Panc1 (cell line): Measurements from ENCODE around the gene SGCA. TPM values are rescaled to one million over a fixed set of nuclear protein-coding genes. Genes with fewer than 3 reads are reported as not detected.
A peak's percentile ranks its signal among the peaks of the same experiment; 100 is the strongest.

Experiments used
- ATAC-seq: fragments of 200-7000 bp; cut with Tn5 transposase; 2 replicates; pipeline ENCODE4 v1.9.1; 2020; ENCODE audit warnings: mild to moderate bottlenecking, moderate library complexity
- BruUV-seq: library from RNA; stranded (reverse); fragments of 400-500 nt; replicated peaks from 2 replicates; lab custom pipeline; 2021; lab: Mats Ljungman, UMichigan
- CTCF ChIA-PET: fragments of 300-600 bp; sonication (Branson Sonifier 250); formaldehyde crosslinking; loops from one replicate; lab custom pipeline; 2022; ENCODE audit warnings: antibody characterized with exemption; lab: Charles Lee
- POLR2A ChIA-PET: fragments of 300-600 bp; sonication (Branson Sonifier 250); formaldehyde crosslinking; loops from one replicate; lab custom pipeline; 2022; ENCODE audit warnings: antibody characterized with exemption; lab: Charles Lee
- DNase-seq: peaks from one replicate; pipeline ENCODE4 v3.0.0-alpha.2; 2010; ENCODE audit warnings: low read depth, low spot score
- H3K27ac ChIP-seq: 2 replicates; pipeline ENCODE4 v1.5.1; 2011; ENCODE audit warnings: mild to moderate bottlenecking, low read length, inconsistent platforms
- H3K27me3 ChIP-seq: fragments of 200-500 bp; sonication (Bioruptor generic); 2 replicates; pipeline ENCODE4 v1.6.0; 2014; ENCODE audit warnings: low read length, inconsistent platforms; ENCODE audit not compliant: control insufficient read depth, insufficient read depth
- H3K36me3 ChIP-seq: fragments of 200-500 bp; sonication (Bioruptor generic); 2 replicates; pipeline ENCODE4 v1.5.1; 2014; ENCODE audit warnings: inconsistent platforms, mild to moderate bottlenecking, low read length, moderate library complexity; ENCODE audit not compliant: control insufficient read depth, insufficient read depth
- H3K4me1 ChIP-seq: 2 replicates; pipeline ENCODE4 v1.5.1; 2011; ENCODE audit warnings: inconsistent platforms, mild to moderate bottlenecking, low read length, moderate library complexity; ENCODE audit not compliant: control insufficient read depth, insufficient read depth
- H3K4me3 ChIP-seq, 2 experiments: 2 replicates each; pipeline ENCODE4 v1.5.1; 2011 to 2012; ENCODE audit warnings: low read depth in 2 of 2, low read length in 2 of 2, mild to moderate bottlenecking in 2 of 2, inconsistent platforms in 1 of 2, moderate library complexity in 1 of 2
- H3K9me3 ChIP-seq: fragments of 200-500 bp; sonication (Bioruptor generic); 2 replicates; pipeline ENCODE4 v1.5.1; 2014; ENCODE audit warnings: low read depth, mild to moderate bottlenecking, inconsistent platforms, low read length, moderate library complexity; ENCODE audit not compliant: control insufficient read depth, insufficient read depth
- CTCF ChIP-seq: fragments of 450-650 bp; IDR thresholded peaks from 2 replicates; pipeline ENCODE4 v1.5.1; 2017; ENCODE audit warnings: mild to moderate bottlenecking
- POLR2AphosphoS5 ChIP-seq: IDR thresholded peaks from 2 replicates; pipeline ENCODE4 v1.6.1; 2012; ENCODE audit warnings: mild to moderate bottlenecking, low read depth, low read length, moderate library complexity
- REST ChIP-seq, 2 experiments: IDR thresholded peaks; 2 replicates each; pipeline ENCODE4 v1.6.1; 2011 to 2012; ENCODE audit warnings: low read depth in 2 of 2, control low read depth in 1 of 2, low read length in 1 of 2, mild to moderate bottlenecking in 1 of 2, moderate library complexity in 1 of 2; ENCODE audit not compliant: insufficient read depth in 1 of 2
- SIN3A ChIP-seq: IDR thresholded peaks from 2 replicates; pipeline ENCODE4 v1.6.1; 2012; ENCODE audit warnings: low read depth, mild to moderate bottlenecking, low read length, moderate library complexity, borderline replicate concordance; ENCODE audit not compliant: insufficient read depth
- TCF7L2 ChIP-seq: IDR thresholded peaks from 2 replicates; pipeline ENCODE4 v1.6.1; 2011; ENCODE audit warnings: mild to moderate bottlenecking, low read depth, low read length, inconsistent platforms
- in situ Hi-C: cut with HindIII; loops from 2 replicates; pipeline ENCODE4 v1.10.0; 2016; ENCODE audit warnings: low sequenced_read_pairs, low pct_unique_long_range_greater_than_20kb
- intact Hi-C: fragments of 100-400 bp; cut with micrococcal nuclease; formaldehyde crosslinking; loops from one replicate; pipeline ENCODE4 v1.10.0; 2022; ENCODE audit not compliant: unreplicated experiment
- total RNA-seq: library from RNA; stranded (reverse); gene quantifications from one replicate; pipeline ENCODE4 v1.2.1, GENCODE V29; 2021; ENCODE audit not compliant: unreplicated experiment

Gene SGCA
- total RNA-seq, 1 experiment from 2014 or later = not detected

- ChIA-PET POLR2A (no interaction called here), CTCF (interaction anchor here (0.6 to 0.7 kb wide), 2 partner anchors 76 to 77 kb away, joined by 3 read pairs; no protein-coding TSS in a partner anchor)
- intact Hi-C loops = no loop called here
- in situ Hi-C loops = loop anchor here (5.0 kb wide), 1 partner anchor 48 kb away; no protein-coding TSS in a partner anchor
- peaks cover 9% of the 10 kb centered on the region; the same call in 1 of the 2 replicates for H3K4me1 ChIP-seq
- no peak overlapping the region for H3K4me3 ChIP-seq
- H3K9me3 ChIP-seq = no peaks in the 10 kb centered on the region
- no peak for TF ChIP-seq REST (IDR thresholded peaks at IDR 0.05; ENCODE audit: insufficient read depth in 1 of 2, low read depth in 2 of 2, low read length in 1 of 2)
- TF ChIP-seq TCF7L2 = no peak
- TF ChIP-seq POLR2AphosphoS5 = no peak
- TF ChIP-seq SIN3A = no peak
- TF ChIP-seq CTCF = no peak
- H3K36me3 ChIP-seq = no peaks in the 10 kb centered on the region
- no peak overlapping the region for H3K27ac ChIP-seq
- DNase-seq (no peak), ATAC-seq (peak; percentile 74)
- H3K27me3 ChIP-seq = no peaks in the 10 kb centered on the region
- BruUV-seq = no TSS peak
Observed at GRCh38 chr17:50218771-50219315, 53.0 kb downstream of the SGCA start.

- H3K4me1 ChIP-seq = peaks cover 9% of the 10 kb centered on the region; the same call in 1 of the 2 replicates
- DNase-seq (no peak), ATAC-seq (peak; percentile 58)
- no peaks in the 10 kb centered on the region for H3K36me3 ChIP-seq
- BruUV-seq = no TSS peak
- in situ Hi-C loops = loop anchor here (5.0 kb wide), 1 partner anchor 48 kb away; no protein-coding TSS in a partner anchor
- POLR2A ChIA-PET = no interaction called here
- H3K27me3 ChIP-seq = no peaks in the 10 kb centered on the region
- H3K4me3 ChIP-seq = no peak overlapping the region
- H3K9me3 ChIP-seq = no peaks in the 10 kb centered on the region
- CTCF ChIA-PET = interaction anchor here (0.6 to 0.8 kb wide), 2 partner anchors 21 to 75 kb away, joined by 3 to 4 read pairs; no protein-coding TSS in a partner anchor
- TF ChIP-seq POLR2AphosphoS5 = no peak
- TF ChIP-seq TCF7L2 = no peak
- no peak for TF ChIP-seq SIN3A
- TF ChIP-seq REST (IDR thresholded peaks at IDR 0.05; ENCODE audit: insufficient read depth in 1 of 2, low read depth in 2 of 2, low read length in 1 of 2) = no peak
- TF ChIP-seq CTCF = no peak
- no peak overlapping the region for H3K27ac ChIP-seq
- intact Hi-C loops = no loop called here
Observed at GRCh38 chr17:50219342-50219741, 53.5 kb downstream of the SGCA start.
